Erythroblast (primary cell): Measurements from ENCODE around the gene LSM6.

Experiments used
- GATA1 ChIP-seq: IDR thresholded peaks from 2 replicates; pipeline ENCODE4 v1.6.1; 2011; ENCODE audit warnings: low read depth, mild to moderate bottlenecking, control low read depth, low read length, moderate library complexity
- POLR2A ChIP-seq: IDR thresholded peaks from 2 replicates; pipeline ENCODE4 v1.6.1; 2011; ENCODE audit warnings: mild to moderate bottlenecking, low read length

- TF ChIP-seq POLR2A = no peak
- no peak for TF ChIP-seq GATA1
Measured at GRCh38 chr4:146224326-146224966, 48.9 kb downstream of the LSM6 start.
